Muscle layer of colon (tissue), 2 donors: ENCODE data around the gene DUT.
A peak's percentile ranks its signal among the peaks of the same experiment; 100 is the strongest.

ENCODE experiments used
- H3K27ac ChIP-seq: one replicate; pipeline ENCODE4 v1.7.0; 2013; ENCODE audit warnings: low read depth, mild to moderate bottlenecking, low read length, moderate library complexity
- H3K27me3 ChIP-seq, 2 donors: one replicate each; pipeline ENCODE4 v1.7.0; 2013; ENCODE audit warnings: low read length in 2 of 2, mild to moderate bottlenecking in 2 of 2; ENCODE audit not compliant: insufficient read depth in 2 of 2, control insufficient read depth in 1 of 2
- H3K36me3 ChIP-seq: one replicate; pipeline ENCODE4 v1.7.0; 2013; ENCODE audit warnings: mild to moderate bottlenecking, low read length; ENCODE audit not compliant: insufficient read depth
- H3K4me1 ChIP-seq: one replicate; pipeline ENCODE4 v1.7.0; 2013; ENCODE audit warnings: mild to moderate bottlenecking, low read length; ENCODE audit not compliant: insufficient read depth
- H3K4me3 ChIP-seq, 2 donors: one replicate each; pipeline ENCODE4 v1.7.0; 2013; ENCODE audit warnings: low read length in 2 of 2, low read depth in 1 of 2, mild to moderate bottlenecking in 1 of 2, moderate library complexity in 1 of 2
- H3K9ac ChIP-seq: one replicate; pipeline ENCODE4 v1.7.0; 2013; ENCODE audit warnings: low read length
- H3K9me3 ChIP-seq: one replicate; pipeline ENCODE4 v1.7.0; 2013; ENCODE audit warnings: mild to moderate bottlenecking, low read length
- donor health status: abdominal sarcoma.
- donor health status: Adenocarcinoma of cecum.

Gene DUT

GRCh38 chr15:48331796-48332641 lies 790 bp downstream of the DUT start:
- Histone ChIP-seq H3K4me3 (peak overlapping the region; percentile 63 to 86), H3K36me3 (peaks cover 26% of the 10 kb centered on the region), H3K27ac (peak overlapping the region; percentile 98), H3K9ac (no peak overlapping the region), H3K27me3 (no peaks in the 10 kb centered on the region), H3K4me1 (peaks cover 18% of the 10 kb centered on the region), H3K9me3 (no peaks in the 10 kb centered on the region)

- no peak overlapping the region for H3K9ac ChIP-seq
- peak overlapping the region; percentile 63 to 86 for H3K4me3 ChIP-seq
- H3K4me1 ChIP-seq = peaks cover 18% of the 10 kb centered on the region
- peaks cover 27% of the 10 kb centered on the region for H3K36me3 ChIP-seq
- H3K9me3 ChIP-seq = no peaks in the 10 kb centered on the region
- H3K27ac ChIP-seq = no peak overlapping the region
- no peaks in the 10 kb centered on the region for H3K27me3 ChIP-seq
Measured at GRCh38 chr15:48332642-48333034, 1.4 kb downstream of the DUT start.

- Histone ChIP-seq H3K36me3 (peaks cover 32% of the 10 kb centered on the region), H3K4me3 (no peak overlapping the region), H3K9me3 (no peaks in the 10 kb centered on the region), H3K27ac (no peak overlapping the region), H3K27me3 (no peaks in the 10 kb centered on the region), H3K9ac (no peak overlapping the region), H3K4me1 (peaks cover 18% of the 10 kb centered on the region)
Measured at GRCh38 chr15:48333540-48333939, 2.3 kb downstream of the DUT start.

- no peak overlapping the region for H3K4me3 ChIP-seq
- H3K4me1 ChIP-seq = peaks cover 18% of the 10 kb centered on the region
- H3K27me3 ChIP-seq = no peaks in the 10 kb centered on the region
- no peak overlapping the region for H3K9ac ChIP-seq
- no peaks in the 10 kb centered on the region for H3K9me3 ChIP-seq
- H3K36me3 ChIP-seq = peaks cover 33% of the 10 kb centered on the region
- H3K27ac ChIP-seq = no peak overlapping the region
Measured at GRCh38 chr15:48334260-48334659, 3.0 kb downstream of the DUT start.

GRCh38 chr15:48336940-48337339 lies 5.7 kb downstream of the DUT start:
- no peak overlapping the region for H3K4me3 ChIP-seq
- no peaks in the 10 kb centered on the region for H3K27me3 ChIP-seq
- no peak overlapping the region for H3K9ac ChIP-seq
- no peaks in the 10 kb centered on the region for H3K9me3 ChIP-seq
- H3K4me1 ChIP-seq = peaks cover 6% of the 10 kb centered on the region
- H3K27ac ChIP-seq = no peak overlapping the region
- H3K36me3 ChIP-seq = peaks cover 41% of the 10 kb centered on the region

- Histone ChIP-seq H3K4me3 (no peak overlapping the region), H3K27ac (no peak overlapping the region), H3K9me3 (no peaks in the 10 kb centered on the region), H3K27me3 (no peaks in the 10 kb centered on the region), H3K36me3 (peaks cover 41% of the 10 kb centered on the region), H3K9ac (no peak overlapping the region), H3K4me1 (peaks cover 2% of the 10 kb centered on the region)
Measured at GRCh38 chr15:48337607-48338006, 6.4 kb downstream of the DUT start.

GRCh38 chr15:48340111-48340510 lies 8.9 kb downstream of the DUT start:
- H3K36me3 ChIP-seq = peaks cover 38% of the 10 kb centered on the region
- no peak overlapping the region for H3K27ac ChIP-seq
- no peaks in the 10 kb centered on the region for H3K27me3 ChIP-seq

GRCh38 chr15:48343865-48344264 lies 12.6 kb downstream of the DUT start:
- Histone ChIP-seq H3K4me1 (no peaks in the 10 kb centered on the region), H3K27ac (no peak overlapping the region), H3K9ac (no peak overlapping the region), H3K9me3 (no peaks in the 10 kb centered on the region), H3K36me3 (peaks cover 16% of the 10 kb centered on the region), H3K4me3 (no peak overlapping the region), H3K27me3 (no peaks in the 10 kb centered on the region)

More at GRCh38 chr15:48340111-48340510, 8.9 kb downstream of the DUT start:
- Histone ChIP-seq H3K4me3 (no peak overlapping the region), H3K9ac (no peak overlapping the region), H3K9me3 (no peaks in the 10 kb centered on the region), H3K4me1 (no peaks in the 10 kb centered on the region)

GRCh38 chr15:48345516-48345915 lies 14.3 kb downstream of the DUT start:
- Histone ChIP-seq H3K27ac (no peak overlapping the region), H3K36me3 (peaks cover 16% of the 10 kb centered on the region), H3K9me3 (no peaks in the 10 kb centered on the region), H3K4me1 (no peaks in the 10 kb centered on the region), H3K4me3 (no peak overlapping the region), H3K27me3 (no peaks in the 10 kb centered on the region), H3K9ac (no peak overlapping the region)

- Histone ChIP-seq H3K36me3 (no peaks in the 10 kb centered on the region), H3K27ac (no peak overlapping the region), H3K27me3 (no peaks in the 10 kb centered on the region), H3K4me1 (no peaks in the 10 kb centered on the region), H3K4me3 (no peak overlapping the region), H3K9ac (no peak overlapping the region), H3K9me3 (no peaks in the 10 kb centered on the region)
Measured at GRCh38 chr15:48352474-48353072, 21.3 kb downstream of the DUT start.

GRCh38 chr15:48354694-48355303 lies 23.6 kb downstream of the DUT start:
- Histone ChIP-seq H3K9ac (no peak overlapping the region), H3K27ac (no peak overlapping the region)

More at GRCh38 chr15:48354694-48355303, 23.6 kb downstream of the DUT start:
- Histone ChIP-seq H3K27me3 (no peaks in the 10 kb centered on the region), H3K36me3 (no peaks in the 10 kb centered on the region), H3K4me3 (no peak overlapping the region), H3K4me1 (no peaks in the 10 kb centered on the region), H3K9me3 (no peaks in the 10 kb centered on the region)
